T-cell (primary cell): Measurements from ENCODE around the gene C3AR1. TPM values are rescaled to one million over a fixed set of nuclear protein-coding genes. Genes with fewer than 3 reads are reported as not detected.
"Not testable (repeated sequence)": the region's sequence is repeated elsewhere in the genome, so short reads cannot be mapped to it uniquely, and the experiment has no call there.

ENCODE experiments used
- ATAC-seq, 4 experiments: fragments of 200-7000 bp in 3 of 4; fragments of 150-1000 bp in 1 of 4; cut with Tn5 transposase; replicated peaks in 1 of 4; 1 replicate in 3 of 4; 2 replicates in 1 of 4; pipeline ENCODE4 v1.10.0; 2021; ENCODE audit warnings: moderate library complexity in 3 of 4, mild to moderate bottlenecking in 2 of 4, moderate number of reproducible peaks in 1 of 4
- CTCF ChIA-PET, 2 donors: fragments of 300-600 bp; sonication (Branson Sonifier 250); formaldehyde crosslinking; loops; one replicate each; lab custom pipeline; 2022; ENCODE audit warnings: antibody characterized with exemption in 2 of 2; lab: Charles Lee
- POLR2A ChIA-PET, 2 donors: fragments of 300-600 bp; sonication (Branson Sonifier 250); formaldehyde crosslinking; loops; one replicate each; lab custom pipeline; 2022; ENCODE audit warnings: antibody characterized with exemption in 2 of 2; lab: Charles Lee
- DNase-seq, 35 experiments: peaks; one replicate each; pipeline versions ENCODE4 v3.0.0 to v3.0.0-alpha.2; 2013 to 2023
- H3K27ac ChIP-seq: one replicate; pipeline ENCODE4 v1.5.1; 2013; ENCODE audit warnings: low read length
- H3K27me3 ChIP-seq, 2 experiments: replicated peaks in 1 of 2; 1 replicate in 1 of 2; 2 replicates in 1 of 2; pipeline versions ENCODE4 v1.6.1 to v1.7.0; 2013; ENCODE audit warnings: low read length in 1 of 2, mixed read lengths in 1 of 2; ENCODE audit not compliant: control insufficient read depth in 2 of 2, insufficient read depth in 2 of 2; ENCODE audit errors: extremely low read depth in 1 of 2
- H3K36me3 ChIP-seq, 2 donors: 1 replicate in 1 of 2; 2 replicates in 1 of 2; pipeline versions ENCODE4 v1.6.1 to v1.7.0; 2013; ENCODE audit warnings: low read length in 1 of 2; ENCODE audit not compliant: control insufficient read depth in 2 of 2, insufficient read depth in 1 of 2; ENCODE audit errors: extremely low read depth in 1 of 2
- H3K4me1 ChIP-seq, 2 experiments: 1 replicate in 1 of 2; 2 replicates in 1 of 2; pipeline versions ENCODE4 v1.6.1 to v1.7.0; 2013; ENCODE audit warnings: low read length in 2 of 2, mixed read lengths in 1 of 2; ENCODE audit not compliant: insufficient read depth in 2 of 2, control insufficient read depth in 1 of 2; ENCODE audit errors: extremely low read depth in 1 of 2
- H3K4me3 ChIP-seq, 2 donors: 1 replicate in 1 of 2; 2 replicates in 1 of 2; pipeline versions ENCODE4 v1.5.1 to v1.7.0; 2013; ENCODE audit warnings: mild to moderate bottlenecking in 2 of 2, low read length in 1 of 2, moderate library complexity in 1 of 2; ENCODE audit not compliant: control insufficient read depth in 1 of 2; ENCODE audit errors: extremely low read depth in 1 of 2
- H3K9me3 ChIP-seq: 2 replicates; pipeline ENCODE4 v1.7.0; 2013
- H3K27ac Mint-ChIP-seq, 2 donors: one replicate each; pipeline ENCODE4 v1.8.0; 2020 to 2021; ENCODE audit warnings: mild to moderate bottlenecking in 2 of 2, mixed read lengths in 2 of 2
- H3K27me3 Mint-ChIP-seq, 2 donors: one replicate each; pipeline ENCODE4 v1.8.0; 2021 to 2022; ENCODE audit warnings: mixed read lengths in 2 of 2
- H3K36me3 Mint-ChIP-seq: one replicate; pipeline ENCODE4 v1.8.0; 2021; ENCODE audit warnings: mixed read lengths
- H3K4me1 Mint-ChIP-seq, 3 donors: one replicate each; pipeline ENCODE4 v1.8.0; 2020 to 2022; ENCODE audit warnings: mixed read lengths in 3 of 3, mild to moderate bottlenecking in 1 of 3
- H3K4me3 Mint-ChIP-seq, 3 donors: one replicate each; pipeline ENCODE4 v1.8.0; 2020 to 2022; ENCODE audit warnings: mild to moderate bottlenecking in 3 of 3, mixed read lengths in 3 of 3, moderate library complexity in 3 of 3
- H3K9me3 Mint-ChIP-seq, 3 donors: one replicate each; pipeline ENCODE4 v1.8.0; 2020 to 2022; ENCODE audit warnings: mixed read lengths in 3 of 3
- WGBS: methylation state at CpG from one replicate; pipeline ENCODE4 v1.1.5; 2013; ENCODE audit warnings: missing lambda C conversion rate; ENCODE audit not compliant: insufficient coverage; 5-methylcytosine and 5-hydroxymethylcytosine counted together
- total RNA-seq, 35 experiments: library from RNA in 6 of 35; stranded (reverse) in 6 of 35; fragments of 120-200 nt in 1 of 35; gene quantifications; one replicate each; pipeline versions ENCODE4 v1.2.1 to v1.2.4 and lab custom pipeline; 2013 to 2026

The C3AR1 gene
- total RNA-seq, 5 donors from 2014 or later (not counting 1 experiment from before 2014, with no cell fraction given) = 0.68 to 5.1 (median 2.4) TPM

DNA sequence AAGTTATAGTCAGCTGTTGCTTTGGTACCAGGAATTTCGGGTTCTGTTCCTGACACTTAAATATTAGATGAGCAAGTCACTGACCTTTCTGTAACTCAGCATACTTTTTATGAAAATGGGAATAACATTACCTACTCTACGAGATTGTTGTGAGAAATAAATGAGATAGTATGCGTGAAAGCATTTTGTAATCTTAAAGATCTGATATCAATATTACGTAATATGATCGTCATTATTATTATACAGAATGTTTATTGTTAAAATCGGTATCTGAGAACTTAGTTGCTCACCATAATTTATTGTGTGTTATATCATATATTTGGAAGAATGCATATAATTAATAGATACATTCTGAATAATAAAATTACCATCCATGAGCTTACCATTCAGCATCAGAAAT lies 9.8 kb upstream of the C3AR1 start:
- DNase-seq (no peak), ATAC-seq (no peak)
- Histone ChIP-seq H3K4me3 (no peak overlapping the region), H3K36me3 (no peaks in the 10 kb centered on the region), H3K27ac (no peak overlapping the region), H3K9me3 (no peaks in the 10 kb centered on the region), H3K27me3 (peaks cover 0 to 3% of the 10 kb centered on the region in 2 experiments), H3K4me1 (peaks cover 4 to 9% of the 10 kb centered on the region in 2 experiments)
- Mint-ChIP-seq H3K27ac (no peak overlapping the region), H3K4me3 (no peak overlapping the region), H3K9me3 (no peaks in the 10 kb centered on the region), H3K27me3 (no peaks in the 10 kb centered on the region), H3K36me3 (no peaks in the 10 kb centered on the region), H3K4me1 (peaks cover 33 to 40% (median 36%) of the 10 kb centered on the region in 3 donors)
- CTCF ChIA-PET = interaction anchor here in 1 of 2 donors (0.6 to 3.1 kb wide), 2 partner anchors 10 to 115 kb away, joined by 4 to 30 read pairs; partner anchors contain the start of gene C3AR1
- WGBS = no CpG with 5 or more reads among the region's 6 CpGs
- POLR2A ChIA-PET = no interaction called here

DNA sequence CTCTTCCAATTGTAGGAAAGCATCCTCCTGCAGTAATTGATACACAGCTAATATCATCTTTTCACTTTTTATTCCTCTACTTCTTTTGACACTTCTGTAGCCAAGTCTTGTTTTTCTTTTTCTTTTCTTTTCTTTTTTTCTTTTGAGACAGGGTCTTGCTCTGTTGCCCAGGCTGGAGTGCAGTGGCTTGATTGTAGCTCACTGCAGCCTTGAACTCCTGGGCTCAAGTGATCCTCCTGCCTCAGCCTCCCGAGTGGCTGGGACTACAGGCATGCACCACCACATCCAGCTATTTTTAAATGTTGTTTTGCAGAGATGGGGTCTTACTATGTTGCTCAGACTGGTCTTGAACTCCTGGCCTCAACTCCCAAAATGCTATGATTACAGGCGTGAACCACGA lies 5.7 kb upstream of the C3AR1 start:
- POLR2A ChIA-PET, DNase-seq, H3K9me3 Mint-ChIP-seq, H3K36me3 ChIP-seq, H3K27ac Mint-ChIP-seq, H3K36me3 Mint-ChIP-seq, ATAC-seq, H3K4me1 ChIP-seq, H3K27me3 Mint-ChIP-seq, H3K9me3 ChIP-seq, CTCF ChIA-PET, H3K27ac ChIP-seq, H3K4me3 ChIP-seq, H3K27me3 ChIP-seq, H3K4me3 Mint-ChIP-seq: not testable (repeated sequence)
- H3K4me1 Mint-ChIP-seq = peaks cover 4 to 17% (median 10%) of the 10 kb centered on the region in 3 donors
- no CpG with 5 or more reads among the region's 3 CpGs for WGBS

DNA sequence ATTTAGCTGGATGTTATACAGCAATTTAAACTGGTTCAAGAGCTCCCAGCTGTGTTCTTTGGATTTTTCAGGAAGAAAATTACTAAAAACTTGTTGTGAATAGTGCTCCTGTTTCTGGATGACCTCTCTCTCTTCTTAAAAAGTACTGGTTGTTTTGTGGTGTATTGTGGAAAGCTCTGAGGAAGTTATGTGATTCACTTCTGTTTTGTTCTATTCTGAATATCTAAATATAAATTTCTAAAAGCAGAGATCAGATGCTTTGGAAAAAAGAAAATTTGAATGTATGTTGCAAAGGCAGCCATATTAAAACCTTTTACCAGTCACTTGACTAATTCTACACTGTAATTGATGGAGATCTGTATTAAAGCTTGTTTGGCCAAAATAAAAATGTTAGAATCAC lies 3.4 kb upstream of the C3AR1 start:
- Histone ChIP-seq H3K9me3 (no peaks in the 10 kb centered on the region), H3K27ac (no peak overlapping the region), H3K27me3 (peaks cover 0 to 3% of the 10 kb centered on the region in 2 experiments), H3K36me3 (no peaks in the 10 kb centered on the region), H3K4me1 (peaks cover 16 to 21% of the 10 kb centered on the region in 2 experiments), H3K4me3 (no peak overlapping the region)
- Mint-ChIP-seq H3K9me3 (no peaks in the 10 kb centered on the region), H3K27me3 (no peaks in the 10 kb centered on the region), H3K27ac (no peak overlapping the region), H3K36me3 (no peaks in the 10 kb centered on the region), H3K4me3 (no peak overlapping the region), H3K4me1 (peaks cover 27 to 38% (median 29%) of the 10 kb centered on the region in 3 donors)
- ChIA-PET CTCF (interaction anchor here in 1 of 2 donors (1.2 to 1.4 kb wide), 2 partner anchors 9 to 19 kb away, joined by 3 to 5 read pairs; no protein-coding TSS in a partner anchor), POLR2A (interaction anchor here in 1 of 2 donors (0.5 to 1.0 kb wide), 2 partner anchors 9 to 133 kb away, joined by 3 read pairs; no protein-coding TSS in a partner anchor)
- DNase-seq (no peak), ATAC-seq (no peak)

DNA sequence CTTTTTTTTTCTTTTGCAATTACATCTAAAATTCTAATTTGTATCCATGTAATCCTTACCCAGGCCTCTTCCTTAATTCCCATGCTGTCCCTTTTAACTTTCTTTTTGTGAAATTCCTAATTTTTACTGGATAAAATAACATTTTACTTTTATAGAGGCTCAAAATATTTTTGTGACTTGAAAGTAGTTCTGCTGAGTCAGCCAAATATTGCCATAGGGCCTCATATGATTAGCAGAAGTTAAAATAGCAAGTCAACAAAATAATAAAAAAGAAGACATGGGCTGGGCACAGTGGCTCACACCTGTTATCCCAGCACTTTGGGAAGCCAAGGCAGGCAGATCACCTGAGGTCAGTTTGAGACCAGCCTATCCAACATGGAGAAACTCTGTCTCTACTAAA lies 2.0 kb downstream of the C3AR1 start:
- Mint-ChIP-seq H3K4me3 (no peak overlapping the region), H3K4me1 (peaks cover 26 to 37% (median 30%) of the 10 kb centered on the region in 3 donors), H3K36me3 (peaks cover 9% of the 10 kb centered on the region), H3K9me3 (no peaks in the 10 kb centered on the region), H3K27me3 (no peaks in the 10 kb centered on the region), H3K27ac (no peak overlapping the region)
- Histone ChIP-seq H3K27ac (no peak overlapping the region), H3K36me3 (peaks cover 0 to 3% of the 10 kb centered on the region in 2 donors), H3K27me3 (no peaks in the 10 kb centered on the region), H3K4me1 (peaks cover 16 to 25% of the 10 kb centered on the region in 2 experiments), H3K9me3 (no peaks in the 10 kb centered on the region), H3K4me3 (no peak overlapping the region)
- ChIA-PET CTCF (interaction anchor here in 1 of 2 donors (1.2 kb wide), 1 partner anchor 14 kb away, joined by 4 read pairs; no protein-coding TSS in a partner anchor), POLR2A (no interaction called here)
- no peak for ATAC-seq
- DNase-seq = no peak

DNA sequence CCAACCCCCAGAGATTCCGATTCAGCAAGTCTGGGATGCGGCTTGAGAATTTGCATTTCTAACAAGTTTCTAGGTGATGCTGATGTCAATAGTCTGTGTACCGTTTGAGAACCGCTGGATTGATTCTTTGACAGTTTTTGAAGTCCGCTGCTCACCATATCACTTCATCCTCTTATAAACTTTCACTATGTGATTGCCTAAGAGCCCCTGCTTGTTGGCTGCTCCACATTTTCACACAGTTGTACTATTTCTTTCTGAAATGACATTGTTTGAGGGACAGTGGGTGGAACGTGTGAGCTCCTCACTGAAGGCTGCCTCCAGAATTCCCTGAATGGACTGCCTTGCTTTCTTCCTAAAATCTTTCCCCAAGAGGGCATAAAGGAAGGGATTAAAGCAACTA lies 7.7 kb downstream of the C3AR1 start:
- DNase-seq = no peak
- POLR2A ChIA-PET = no interaction called here

DNA sequence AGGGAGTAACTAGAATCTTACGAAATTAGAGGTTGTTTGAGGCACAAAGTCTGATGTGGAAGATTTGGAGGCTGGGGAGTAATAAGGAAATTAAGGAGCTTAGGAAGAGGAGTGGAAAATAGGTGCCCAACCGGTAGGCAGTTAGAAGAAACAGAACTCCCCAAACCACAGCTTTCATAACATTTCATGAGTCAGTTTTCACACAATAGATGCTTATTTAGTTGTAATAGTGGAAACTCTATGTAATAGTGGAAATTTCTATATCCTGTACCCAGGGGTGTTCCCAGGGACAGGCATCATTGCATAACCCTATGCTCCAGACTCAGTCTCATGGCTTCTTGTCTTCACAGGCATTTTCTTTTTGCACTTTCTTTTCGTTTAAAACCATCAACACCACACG lies 8.3 kb downstream of the C3AR1 start:
- ChIA-PET CTCF (no interaction called here), POLR2A (no interaction called here)
- no peaks in the 10 kb centered on the region for H3K27me3 Mint-ChIP-seq
- H3K9me3 Mint-ChIP-seq = no peaks in the 10 kb centered on the region
- no peak overlapping the region for H3K4me3 Mint-ChIP-seq
- H3K4me1 ChIP-seq = no peaks in the 10 kb centered on the region
- H3K4me3 ChIP-seq = no peak overlapping the region
- ATAC-seq (no peak), DNase-seq (no peak)
- peaks cover 0 to 26% of the 10 kb centered on the region in 2 donors for H3K36me3 ChIP-seq
- no peak overlapping the region for H3K27ac ChIP-seq
- no CpG with 5 or more reads among the region's 4 CpGs for WGBS
- no peaks in the 10 kb centered on the region for H3K9me3 ChIP-seq
- no peaks in the 10 kb centered on the region for H3K27me3 ChIP-seq
- peak overlapping the region in 1 of 2 donors; percentile 1 for H3K27ac Mint-ChIP-seq
- H3K4me1 Mint-ChIP-seq = peaks cover 0 to 3% (median 0%) of the 10 kb centered on the region in 3 donors
- peaks cover 28% of the 10 kb centered on the region for H3K36me3 Mint-ChIP-seq

More for the DNA sequence above, 7.7 kb downstream of the C3AR1 start:
- Histone ChIP-seq H3K4me1 (no peaks in the 10 kb centered on the region), H3K9me3 (no peaks in the 10 kb centered on the region), H3K27me3 (no peaks in the 10 kb centered on the region), H3K36me3 (peaks cover 0 to 19% of the 10 kb centered on the region in 2 donors), H3K4me3 (no peak overlapping the region), H3K27ac (no peak overlapping the region)
- Mint-ChIP-seq H3K27me3 (no peaks in the 10 kb centered on the region), H3K4me3 (no peak overlapping the region), H3K36me3 (peaks cover 27% of the 10 kb centered on the region), H3K27ac (peak overlapping the region in 1 of 2 donors; percentile 1), H3K9me3 (no peaks in the 10 kb centered on the region), H3K4me1 (peaks cover 0 to 5% (median 3%) of the 10 kb centered on the region in 3 donors)
- CTCF ChIA-PET = interaction anchor here in 1 of 2 donors (0.6 kb wide), 1 partner anchor 164 kb away, joined by 3 read pairs; no protein-coding TSS in a partner anchor
- no peak for ATAC-seq
- 100% methylated on average over 2 of the region's 6 CpGs for WGBS
